HCT116 (cell line): ENCODE data around the gene ABHD12. TPM values are rescaled to one million over a fixed set of nuclear protein-coding genes. Genes with fewer than 3 reads are reported as not detected.
A peak's percentile ranks its signal among the peaks of the same experiment; 100 is the strongest.

Experiments used
- ATAC-seq: fragments of 200-7000 bp; cut with Tn5 transposase; 2 replicates; pipeline ENCODE4 v1.9.1; 2020; ENCODE audit warnings: mild to moderate bottlenecking, moderate library complexity
- BruUV-seq: library from RNA; stranded (reverse); fragments of 400-500 nt; replicated peaks from 2 replicates; lab custom pipeline; 2021; lab: Mats Ljungman, UMichigan
- CTCF ChIA-PET: fragments of 300-600 bp; sonication (Branson Sonifier 250); formaldehyde crosslinking; loops from one replicate; lab custom pipeline; 2021; ENCODE audit warnings: antibody characterized with exemption; lab: Charles Lee
- POLR2A ChIA-PET: fragments of 300-600, 350-600 bp; sonication (Branson Sonifier 250); formaldehyde crosslinking; loops from one replicate; lab custom pipeline; 2021; ENCODE audit warnings: antibody characterized with exemption; lab: Charles Lee
- RAD21 ChIA-PET, 2 experiments: fragments of 300-600 bp; sonication (Branson Sonifier 250); formaldehyde crosslinking; loops; one replicate each; lab custom pipeline; 2023; ENCODE audit warnings: low total read pairs in 2 of 2; ENCODE audit not compliant: uncharacterized antibody in 2 of 2, unreplicated experiment in 2 of 2, low non-redundant PET in 1 of 2; lab: Charles Lee
- DNase-seq: peaks from one replicate; pipeline ENCODE4 v3.0.0-alpha.2; 2010; ENCODE audit warnings: low read depth, low spot score
- H2AFZ ChIP-seq: fragments of 200-600 bp; shearing (Covaris generic), sonication (generic); 2 replicates; pipeline ENCODE4 v1.6.1; 2017; ENCODE audit warnings: low read depth, mixed run types, mixed read lengths, antibody characterized with exemption, low read length; ENCODE audit not compliant: poor library complexity, severe bottlenecking
- H3K27ac ChIP-seq: 2 replicates; pipeline ENCODE4 v1.5.1; 2012; ENCODE audit warnings: low read depth, low read length
- H3K27me3 ChIP-seq: fragments of 200-600 bp; sonication (generic); 2 replicates; pipeline ENCODE4 v1.6.1; 2016; ENCODE audit warnings: mixed run types, low read length, mixed read lengths; ENCODE audit not compliant: insufficient read depth
- H3K36me3 ChIP-seq, 2 experiments: fragments of 200-500 bp in 1 of 2; fragments of 200-600 bp in 1 of 2; sonication (Bioruptor generic) in 1 of 2; sonication (generic) in 1 of 2; 2 replicates each; pipeline versions ENCODE4 v1.5.1 to v1.6.1; 2014 to 2016; ENCODE audit warnings: low read length in 2 of 2, inconsistent platforms in 1 of 2, mixed read lengths in 1 of 2, mixed run types in 1 of 2; ENCODE audit not compliant: insufficient read depth in 2 of 2, control insufficient read depth in 1 of 2
- H3K4me1 ChIP-seq, 2 experiments: fragments of 200-600 bp in 1 of 2; sonication (generic) in 1 of 2; 2 replicates each; pipeline versions ENCODE4 v1.5.1 to v1.6.1; 2012 to 2017; ENCODE audit warnings: low read length in 2 of 2, inconsistent platforms in 1 of 2, mild to moderate bottlenecking in 1 of 2, mixed read lengths in 1 of 2, mixed run types in 1 of 2, moderate library complexity in 1 of 2; ENCODE audit not compliant: insufficient read depth in 2 of 2, control insufficient read depth in 1 of 2
- H3K4me2 ChIP-seq: fragments of 200-600 bp; sonication (generic); 2 replicates; pipeline ENCODE4 v1.6.1; 2017; ENCODE audit warnings: mixed run types, low read length, mixed read lengths
- H3K4me3 ChIP-seq, 2 experiments: fragments of 200-600 bp in 1 of 2; sonication (generic) in 1 of 2; replicated peaks in 1 of 2; 2 replicates each; pipeline ENCODE4 v1.5.1; 2011 to 2016; ENCODE audit warnings: low read length in 2 of 2, control low read depth in 1 of 2, low read depth in 1 of 2, mild to moderate bottlenecking in 1 of 2, mixed read lengths in 1 of 2, mixed run types in 1 of 2
- H3K79me2 ChIP-seq: fragments of 200-600 bp; sonication (generic); 2 replicates; pipeline ENCODE4 v1.6.1; 2017; ENCODE audit warnings: mild to moderate bottlenecking, mixed run types, low read length, moderate library complexity, mixed read lengths; ENCODE audit not compliant: insufficient read depth
- H3K9ac ChIP-seq: fragments of 200-600 bp; sonication (generic); 2 replicates; pipeline ENCODE4 v1.6.1; 2016; ENCODE audit warnings: low read length, mixed read lengths
- H3K9me2 ChIP-seq: fragments of 200-600 bp; sonication (generic), shearing (Covaris generic); 2 replicates; pipeline ENCODE4 v1.6.1; 2017; ENCODE audit warnings: mixed run types, mild to moderate bottlenecking, moderate library complexity; ENCODE audit not compliant: insufficient read depth
- H3K9me3 ChIP-seq, 2 experiments: fragments of 200-500 bp in 1 of 2; fragments of 200-600 bp in 1 of 2; sonication (Bioruptor generic) in 1 of 2; sonication (generic) in 1 of 2; 2 replicates each; pipeline ENCODE4 v1.6.1; 2014 to 2017; ENCODE audit warnings: low read length in 2 of 2, mixed read lengths in 2 of 2, inconsistent platforms in 1 of 2, low read depth in 1 of 2, mild to moderate bottlenecking in 1 of 2, mixed run types in 1 of 2, moderate library complexity in 1 of 2; ENCODE audit not compliant: control insufficient read depth in 1 of 2, insufficient read depth in 1 of 2
- H4K20me1 ChIP-seq: fragments of 200-600 bp; sonication (generic), shearing (Covaris generic); 2 replicates; pipeline ENCODE4 v1.6.1; 2017; ENCODE audit warnings: mixed run types, mild to moderate bottlenecking, moderate library complexity; ENCODE audit not compliant: insufficient read depth
- CBX3 ChIP-seq: IDR thresholded peaks from 2 replicates; pipeline ENCODE4 v1.6.1; 2012; ENCODE audit warnings: low read depth
- CTCF ChIP-seq, 3 experiments: fragments of 200-600 bp in 1 of 3; sonication (generic) in 1 of 3; IDR thresholded peaks in 2 of 3; conservative IDR thresholded peaks in 1 of 3; 2 replicates each; pipeline ENCODE4 v1.5.1; 2012 to 2017; ENCODE audit warnings: low read depth in 2 of 3, low read length in 2 of 3, antibody characterized with exemption in 1 of 3, borderline replicate concordance in 1 of 3, control low read depth in 1 of 3, mild to moderate bottlenecking in 1 of 3, mixed read lengths in 1 of 3, mixed run types in 1 of 3, moderate library complexity in 1 of 3; ENCODE audit not compliant: insufficient read depth in 1 of 3
- EZH2 ChIP-seq: fragments of 200-600 bp; sonication (generic); IDR thresholded peaks from 2 replicates; pipeline ENCODE4 v1.6.1; 2017; ENCODE audit warnings: antibody characterized with exemption, mixed run types
- EZH2phosphoT487 ChIP-seq: fragments of 200-600 bp; IDR thresholded peaks from 2 replicates; pipeline ENCODE4 v1.6.1; 2018; ENCODE audit warnings: antibody characterized with exemption, borderline replicate concordance
- JUND ChIP-seq: IDR thresholded peaks from 2 replicates; pipeline ENCODE4 v1.6.1; 2012
- MAX ChIP-seq: IDR thresholded peaks from 2 replicates; pipeline ENCODE4 v1.6.1; 2012
- POLR2A ChIP-seq: IDR thresholded peaks from 2 replicates; pipeline ENCODE4 v1.7.0; 2011; ENCODE audit warnings: borderline replicate concordance; ENCODE audit not compliant: insufficient read depth, insufficient read length; ENCODE audit errors: extremely low read depth
- POLR2AphosphoS5 ChIP-seq: IDR thresholded peaks from 2 replicates; pipeline ENCODE4 v1.6.1; 2011; ENCODE audit warnings: mild to moderate bottlenecking, low read depth, low read length, moderate library complexity
- RAD21 ChIP-seq: IDR thresholded peaks from 2 replicates; pipeline ENCODE4 v1.6.1; 2012; ENCODE audit warnings: low read depth, mild to moderate bottlenecking
- REST ChIP-seq: IDR thresholded peaks from 2 replicates; pipeline ENCODE4 v1.6.1; 2012; ENCODE audit warnings: low read depth
- SIN3A ChIP-seq: IDR thresholded peaks from 2 replicates; pipeline ENCODE4 v1.6.1; 2012; ENCODE audit warnings: low read depth
- SP1 ChIP-seq: IDR thresholded peaks from 2 replicates; pipeline ENCODE4 v1.6.1; 2012; ENCODE audit warnings: low read depth
- SRF ChIP-seq: IDR thresholded peaks from 2 replicates; pipeline ENCODE4 v1.6.1; 2012; ENCODE audit warnings: low read depth
- YY1 ChIP-seq: IDR thresholded peaks from 2 replicates; pipeline ENCODE4 v1.6.1; 2011; ENCODE audit warnings: low read length, low read depth, moderate library complexity, mild to moderate bottlenecking; ENCODE audit not compliant: insufficient replicate concordance; ENCODE audit errors: extremely low read depth
- ZNF274 ChIP-seq: fragments of 200-500 bp; sonication (Bioruptor generic); IDR thresholded peaks from 2 replicates; pipeline ENCODE4 v1.6.1; 2014; ENCODE audit warnings: mild to moderate bottlenecking, low read depth, low read length, inconsistent platforms
- intact Hi-C: fragments of 100-400 bp; cut with micrococcal nuclease; formaldehyde crosslinking; loops from 2 replicates; pipeline ENCODE4 v1.10.0; 2022
- total RNA-seq: library from RNA; stranded (reverse); gene quantifications from one replicate; pipeline ENCODE4 v1.2.1, GENCODE V29; 2021; ENCODE audit not compliant: unreplicated experiment

The ABHD12 gene
- total RNA-seq, 1 experiment from 2014 or later = 31.7 TPM

GRCh38 chr20:25310921-25311728 is 79.5 kb downstream of the ABHD12 start:
- intact Hi-C loops = loop anchor here (2.0 to 5.0 kb wide), 2 partner anchors 80 to 319 kb away; partner anchors contain the start of genes ABHD12 and APMAP
- no peak for ATAC-seq
- POLR2A ChIA-PET = no interaction called here

More at GRCh38 chr20:25310921-25311728, 79.5 kb downstream of the ABHD12 start:
- Histone ChIP-seq H2AFZ (no peak overlapping the region), H4K20me1 (no peaks in the 10 kb centered on the region), H3K4me2 (peak overlapping the region; percentile 93), H3K27ac (peak overlapping the region; percentile 79), H3K27me3 (no peaks in the 10 kb centered on the region), H3K79me2 (no peaks in the 10 kb centered on the region), H3K4me1 (peaks cover 37 to 47% of the 10 kb centered on the region in 2 experiments), H3K9me2 (no peaks in the 10 kb centered on the region), H3K9me3 (no peaks in the 10 kb centered on the region), H3K4me3 (peak overlapping the region in 1 of 2 experiments; percentile 53; a peak in 2 of 4 replicates), H3K9ac (peak overlapping the region; percentile 66), H3K36me3 (no peaks in the 10 kb centered on the region)
- no peak for DNase-seq
- RAD21 ChIA-PET = no interaction called here
- BruUV-seq = no TSS peak
- CTCF ChIA-PET = interaction anchor here (2.3 kb wide), 1 partner anchor 88 kb away, joined by 22 read pairs; no protein-coding TSS in a partner anchor
- TF ChIP-seq RAD21 (no peak), ZNF274 (no peak), POLR2A (no peak), YY1 (no peak), SP1 (no peak), CTCF (IDR thresholded peaks at IDR 0.05 in 2 of 3, conservative IDR thresholded peaks at IDR 0.05 in 1 of 3; ENCODE audit: borderline replicate concordance in 1 of 3, insufficient read depth in 1 of 3, low read depth in 2 of 3, low read length in 2 of 3) (no peak), CBX3 (no peak), JUND (no peak), SIN3A (no peak), MAX (no peak), REST (no peak), EZH2 (no peak), POLR2AphosphoS5 (no peak), SRF (no peak), EZH2phosphoT487 (no peak)
